WTC11 (cell line): ENCODE data around the gene ABCF2. TPM values are rescaled to one million over a fixed set of nuclear protein-coding genes. Genes with fewer than 3 reads are reported as not detected.

Source experiments
- ATAC-seq: fragments of 200-7000 bp; cut with Tn5 transposase; 2 replicates; pipeline ENCODE4 v1.10.0; 2021; ENCODE audit warnings: mild to moderate bottlenecking, moderate library complexity
- CTCF ChIA-PET: fragments of 300-600 bp; sonication (Branson Sonifier 250); formaldehyde crosslinking; loops from one replicate; lab custom pipeline; 2021; ENCODE audit warnings: antibody characterized with exemption; lab: Charles Lee
- POLR2A ChIA-PET: fragments of 350-600 bp; sonication (Branson Sonifier 250); formaldehyde crosslinking; loops from one replicate; lab custom pipeline; 2021; ENCODE audit warnings: antibody characterized with exemption; lab: Charles Lee
- DNase-seq: peaks from one replicate; pipeline ENCODE4 v3.0.0; 2021; ENCODE audit warnings: low spot score
- H3K27ac Mint-ChIP-seq: 2 replicates; pipeline ENCODE4 v1.8.0; 2021; ENCODE audit warnings: mixed read lengths
- H3K27me3 Mint-ChIP-seq: 2 replicates; pipeline ENCODE4 v1.8.0; 2021; ENCODE audit warnings: low read depth, mild to moderate bottlenecking, moderate library complexity, mixed read lengths
- H3K36me3 Mint-ChIP-seq: 2 replicates; pipeline ENCODE4 v1.8.0; 2021; ENCODE audit warnings: mixed read lengths
- H3K4me1 Mint-ChIP-seq: 2 replicates; pipeline ENCODE4 v1.8.0; 2022; ENCODE audit warnings: mixed read lengths
- H3K4me3 Mint-ChIP-seq: 2 replicates; pipeline ENCODE4 v1.8.0; 2021; ENCODE audit warnings: mild to moderate bottlenecking, moderate library complexity, mixed read lengths
- H3K9me3 Mint-ChIP-seq: 2 replicates; pipeline ENCODE4 v1.8.0; 2021; ENCODE audit warnings: mixed read lengths
- ATF1 ChIP-seq: sonication (generic); formaldehyde crosslinking; IDR thresholded peaks from 2 replicates; pipeline ENCODE4 v1.8.1; 2023; ENCODE audit warnings: mild to moderate bottlenecking, moderate library complexity, missing genetic modification reagents
- ATF2 ChIP-seq: sonication (generic); formaldehyde crosslinking; IDR thresholded peaks from 2 replicates; pipeline ENCODE4 v1.8.1; 2022; ENCODE audit warnings: low read depth, missing genetic modification reagents, borderline replicate concordance
- CREB1 ChIP-seq: sonication (generic); formaldehyde crosslinking; IDR thresholded peaks from 2 replicates; pipeline ENCODE4 v1.8.0; 2023; ENCODE audit warnings: mild to moderate bottlenecking, missing genetic modification reagents
- CREM ChIP-seq: sonication (generic); formaldehyde crosslinking; IDR thresholded peaks from 2 replicates; pipeline ENCODE4 v1.8.1; 2022; ENCODE audit warnings: mild to moderate bottlenecking, missing genetic modification reagents, moderate library complexity
- E2F5 ChIP-seq: sonication (generic); formaldehyde crosslinking; IDR thresholded peaks from 2 replicates; pipeline ENCODE4 v1.8.1; 2022; ENCODE audit warnings: mild to moderate bottlenecking, moderate library complexity, missing genetic modification reagents
- GABPB1 ChIP-seq: sonication (generic); formaldehyde crosslinking; IDR thresholded peaks from 2 replicates; pipeline ENCODE4 v1.8.1; 2023; ENCODE audit warnings: mild to moderate bottlenecking, missing genetic modification reagents
- GRHL2 ChIP-seq: fragments of 250-450 bp; sonication (Bioruptor Pico); IDR thresholded peaks from 2 replicates; pipeline ENCODE4 v1.8.0; 2022; ENCODE audit warnings: mild to moderate bottlenecking, moderate library complexity; ENCODE audit not compliant: insufficient replicate concordance, severe bottlenecking
- KAT7 ChIP-seq: sonication (generic); formaldehyde crosslinking; IDR thresholded peaks from 2 replicates; pipeline ENCODE4 v1.8.1; 2023; ENCODE audit warnings: missing genetic modification reagents, mild to moderate bottlenecking, borderline replicate concordance
- MYBL2 ChIP-seq: sonication (generic); formaldehyde crosslinking; IDR thresholded peaks from 2 replicates; pipeline ENCODE4 v1.8.1; 2023; ENCODE audit warnings: mild to moderate bottlenecking, moderate library complexity, missing genetic modification reagents
- ZNF423 ChIP-seq: fragments of 250-450 bp; sonication (Bioruptor Pico); IDR thresholded peaks from 2 replicates; pipeline ENCODE4 v2.1.2; 2022; ENCODE audit warnings: mild to moderate bottlenecking, moderate library complexity
- total RNA-seq: library from RNA; stranded (reverse); gene quantifications from 3 replicates; pipeline ENCODE4 v1.2.3, GENCODE V29; 2021
- TF ChIP-seq, protein P1 (sequence below): sonication (generic); formaldehyde crosslinking; IDR thresholded peaks from 2 replicates; pipeline ENCODE4 v1.8.1; 2023; ENCODE audit warnings: mild to moderate bottlenecking, missing genetic modification reagents, borderline replicate concordance
- TF ChIP-seq, protein P2 (sequence below): sonication (generic); formaldehyde crosslinking; IDR thresholded peaks from 2 replicates; pipeline ENCODE4 v1.8.0; 2022; ENCODE audit warnings: mild to moderate bottlenecking, missing genetic modification reagents
- TF ChIP-seq, protein P3 (sequence below): fragments of 250-450 bp; sonication (Bioruptor Pico); IDR thresholded peaks from 2 replicates; pipeline ENCODE4 v1.9.0; 2021; ENCODE audit warnings: moderate library complexity, mild to moderate bottlenecking, inconsistent platforms, borderline replicate concordance
- TF ChIP-seq, protein P4 (sequence below): sonication (generic); formaldehyde crosslinking; IDR thresholded peaks from 2 replicates; pipeline ENCODE4 v1.8.0; 2022; ENCODE audit warnings: mild to moderate bottlenecking, missing genetic modification reagents
- TF ChIP-seq, protein P5 (sequence below): sonication (generic); formaldehyde crosslinking; IDR thresholded peaks from 2 replicates; pipeline ENCODE4 v1.8.0; 2023; ENCODE audit warnings: missing genetic modification reagents
- TF ChIP-seq, protein P6 (sequence below): sonication (generic); formaldehyde crosslinking; IDR thresholded peaks from 2 replicates; pipeline ENCODE4 v1.8.1; 2023; ENCODE audit warnings: mild to moderate bottlenecking, moderate library complexity, missing genetic modification reagents
- TF ChIP-seq, protein P7 (sequence below): sonication (generic); formaldehyde crosslinking; IDR thresholded peaks from 2 replicates; pipeline ENCODE4 v1.8.1; 2023; ENCODE audit warnings: mild to moderate bottlenecking, missing genetic modification reagents, moderate library complexity
- TF ChIP-seq, protein P8 (sequence below): fragments of 250-450 bp; sonication (Bioruptor Pico); IDR thresholded peaks from 2 replicates; pipeline ENCODE4 v2.1.2; 2022; ENCODE audit warnings: mild to moderate bottlenecking, moderate library complexity

The ABCF2 gene
- total RNA-seq, 1 experiment from 2014 or later, result 43.7 TPM

GRCh38 chr7:151265351-151265931 is 38.4 kb upstream of the ABCF2 start (continued):
- TF ChIP-seq, protein P1, sequence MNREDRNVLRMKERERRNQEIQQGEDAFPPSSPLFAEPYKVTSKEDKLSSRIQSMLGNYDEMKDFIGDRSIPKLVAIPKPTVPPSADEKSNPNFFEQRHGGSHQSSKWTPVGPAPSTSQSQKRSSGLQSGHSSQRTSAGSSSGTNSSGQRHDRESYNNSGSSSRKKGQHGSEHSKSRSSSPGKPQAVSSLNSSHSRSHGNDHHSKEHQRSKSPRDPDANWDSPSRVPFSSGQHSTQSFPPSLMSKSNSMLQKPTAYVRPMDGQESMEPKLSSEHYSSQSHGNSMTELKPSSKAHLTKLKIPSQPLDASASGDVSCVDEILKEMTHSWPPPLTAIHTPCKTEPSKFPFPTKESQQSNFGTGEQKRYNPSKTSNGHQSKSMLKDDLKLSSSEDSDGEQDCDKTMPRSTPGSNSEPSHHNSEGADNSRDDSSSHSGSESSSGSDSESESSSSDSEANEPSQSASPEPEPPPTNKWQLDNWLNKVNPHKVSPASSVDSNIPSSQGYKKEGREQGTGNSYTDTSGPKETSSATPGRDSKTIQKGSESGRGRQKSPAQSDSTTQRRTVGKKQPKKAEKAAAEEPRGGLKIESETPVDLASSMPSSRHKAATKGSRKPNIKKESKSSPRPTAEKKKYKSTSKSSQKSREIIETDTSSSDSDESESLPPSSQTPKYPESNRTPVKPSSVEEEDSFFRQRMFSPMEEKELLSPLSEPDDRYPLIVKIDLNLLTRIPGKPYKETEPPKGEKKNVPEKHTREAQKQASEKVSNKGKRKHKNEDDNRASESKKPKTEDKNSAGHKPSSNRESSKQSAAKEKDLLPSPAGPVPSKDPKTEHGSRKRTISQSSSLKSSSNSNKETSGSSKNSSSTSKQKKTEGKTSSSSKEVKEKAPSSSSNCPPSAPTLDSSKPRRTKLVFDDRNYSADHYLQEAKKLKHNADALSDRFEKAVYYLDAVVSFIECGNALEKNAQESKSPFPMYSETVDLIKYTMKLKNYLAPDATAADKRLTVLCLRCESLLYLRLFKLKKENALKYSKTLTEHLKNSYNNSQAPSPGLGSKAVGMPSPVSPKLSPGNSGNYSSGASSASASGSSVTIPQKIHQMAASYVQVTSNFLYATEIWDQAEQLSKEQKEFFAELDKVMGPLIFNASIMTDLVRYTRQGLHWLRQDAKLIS (CRISPR knock-in tag), result no peak
- TF ChIP-seq, protein P2, sequence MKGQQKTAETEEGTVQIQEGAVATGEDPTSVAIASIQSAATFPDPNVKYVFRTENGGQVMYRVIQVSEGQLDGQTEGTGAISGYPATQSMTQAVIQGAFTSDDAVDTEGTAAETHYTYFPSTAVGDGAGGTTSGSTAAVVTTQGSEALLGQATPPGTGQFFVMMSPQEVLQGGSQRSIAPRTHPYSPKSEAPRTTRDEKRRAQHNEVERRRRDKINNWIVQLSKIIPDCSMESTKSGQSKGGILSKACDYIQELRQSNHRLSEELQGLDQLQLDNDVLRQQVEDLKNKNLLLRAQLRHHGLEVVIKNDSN, result no peak
- TF ChIP-seq, protein P3, sequence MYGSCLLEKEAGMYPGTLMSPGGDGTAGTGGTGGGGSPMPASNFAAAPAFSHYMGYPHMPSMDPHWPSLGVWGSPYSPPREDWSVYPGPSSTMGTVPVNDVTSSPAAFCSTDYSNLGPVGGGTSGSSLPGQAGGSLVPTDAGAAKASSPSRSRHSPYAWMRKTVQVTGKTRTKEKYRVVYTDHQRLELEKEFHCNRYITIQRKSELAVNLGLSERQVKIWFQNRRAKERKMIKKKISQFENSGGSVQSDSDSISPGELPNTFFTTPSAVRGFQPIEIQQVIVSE, result no peak
- no peak for TF ChIP-seq KAT7
- TF ChIP-seq, all 79 proteins: peak for 0

GRCh38 chr7:151264615-151265014 is 37.6 kb upstream of the ABCF2 start:
- ChIA-PET CTCF (interaction anchor here (1.0 kb wide), 2 partner anchors 19 to 21 kb away, joined by 3 to 4 read pairs; no protein-coding TSS in a partner anchor), POLR2A (no interaction called here)
- Mint-ChIP-seq H3K4me1 (peaks cover 4% of the 10 kb centered on the region), H3K4me3 (no peak overlapping the region), H3K36me3 (no peaks in the 10 kb centered on the region), H3K27me3 (peaks cover 11% of the 10 kb centered on the region), H3K9me3 (no peaks in the 10 kb centered on the region), H3K27ac (no peak overlapping the region)
- TF ChIP-seq, protein P4, sequence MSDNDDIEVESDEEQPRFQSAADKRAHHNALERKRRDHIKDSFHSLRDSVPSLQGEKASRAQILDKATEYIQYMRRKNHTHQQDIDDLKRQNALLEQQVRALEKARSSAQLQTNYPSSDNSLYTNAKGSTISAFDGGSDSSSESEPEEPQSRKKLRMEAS (CRISPR knock-in tag), result no peak
- TF ChIP-seq ZNF423 (CRISPR knock-in tag), result no peak
- TF ChIP-seq CREM (CRISPR knock-in tag), result no peak
- TF ChIP-seq, protein P5, sequence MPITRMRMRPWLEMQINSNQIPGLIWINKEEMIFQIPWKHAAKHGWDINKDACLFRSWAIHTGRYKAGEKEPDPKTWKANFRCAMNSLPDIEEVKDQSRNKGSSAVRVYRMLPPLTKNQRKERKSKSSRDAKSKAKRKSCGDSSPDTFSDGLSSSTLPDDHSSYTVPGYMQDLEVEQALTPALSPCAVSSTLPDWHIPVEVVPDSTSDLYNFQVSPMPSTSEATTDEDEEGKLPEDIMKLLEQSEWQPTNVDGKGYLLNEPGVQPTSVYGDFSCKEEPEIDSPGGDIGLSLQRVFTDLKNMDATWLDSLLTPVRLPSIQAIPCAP (CRISPR knock-in tag), result no peak
- no peak for TF ChIP-seq GABPB1 (CRISPR knock-in tag)
- no peak for TF ChIP-seq ATF2 (CRISPR knock-in tag)
- TF ChIP-seq, protein P6, sequence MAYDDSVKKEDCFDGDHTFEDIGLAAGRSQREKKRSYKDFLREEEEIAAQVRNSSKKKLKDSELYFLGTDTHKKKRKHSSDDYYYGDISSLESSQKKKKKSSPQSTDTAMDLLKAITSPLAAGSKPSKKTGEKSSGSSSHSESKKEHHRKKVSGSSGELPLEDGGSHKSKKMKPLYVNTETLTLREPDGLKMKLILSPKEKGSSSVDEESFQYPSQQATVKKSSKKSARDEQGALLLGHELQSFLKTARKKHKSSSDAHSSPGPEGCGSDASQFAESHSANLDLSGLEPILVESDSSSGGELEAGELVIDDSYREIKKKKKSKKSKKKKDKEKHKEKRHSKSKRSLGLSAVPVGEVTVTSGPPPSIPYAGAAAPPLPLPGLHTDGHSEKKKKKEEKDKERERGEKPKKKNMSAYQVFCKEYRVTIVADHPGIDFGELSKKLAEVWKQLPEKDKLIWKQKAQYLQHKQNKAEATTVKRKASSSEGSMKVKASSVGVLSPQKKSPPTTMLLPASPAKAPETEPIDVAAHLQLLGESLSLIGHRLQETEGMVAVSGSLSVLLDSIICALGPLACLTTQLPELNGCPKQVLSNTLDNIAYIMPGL, result no peak
- TF ChIP-seq, protein P7, sequence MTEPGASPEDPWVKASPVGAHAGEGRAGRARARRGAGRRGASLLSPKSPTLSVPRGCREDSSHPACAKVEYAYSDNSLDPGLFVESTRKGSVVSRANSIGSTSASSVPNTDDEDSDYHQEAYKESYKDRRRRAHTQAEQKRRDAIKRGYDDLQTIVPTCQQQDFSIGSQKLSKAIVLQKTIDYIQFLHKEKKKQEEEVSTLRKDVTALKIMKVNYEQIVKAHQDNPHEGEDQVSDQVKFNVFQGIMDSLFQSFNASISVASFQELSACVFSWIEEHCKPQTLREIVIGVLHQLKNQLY (CRISPR knock-in tag), result no peak
- no peak for TF ChIP-seq GRHL2 (CRISPR knock-in tag)
- TF ChIP-seq E2F5, result no peak
- TF ChIP-seq CREB1, result no peak
- TF ChIP-seq ATF1 (CRISPR knock-in tag), result no peak
- TF ChIP-seq, protein P8, sequence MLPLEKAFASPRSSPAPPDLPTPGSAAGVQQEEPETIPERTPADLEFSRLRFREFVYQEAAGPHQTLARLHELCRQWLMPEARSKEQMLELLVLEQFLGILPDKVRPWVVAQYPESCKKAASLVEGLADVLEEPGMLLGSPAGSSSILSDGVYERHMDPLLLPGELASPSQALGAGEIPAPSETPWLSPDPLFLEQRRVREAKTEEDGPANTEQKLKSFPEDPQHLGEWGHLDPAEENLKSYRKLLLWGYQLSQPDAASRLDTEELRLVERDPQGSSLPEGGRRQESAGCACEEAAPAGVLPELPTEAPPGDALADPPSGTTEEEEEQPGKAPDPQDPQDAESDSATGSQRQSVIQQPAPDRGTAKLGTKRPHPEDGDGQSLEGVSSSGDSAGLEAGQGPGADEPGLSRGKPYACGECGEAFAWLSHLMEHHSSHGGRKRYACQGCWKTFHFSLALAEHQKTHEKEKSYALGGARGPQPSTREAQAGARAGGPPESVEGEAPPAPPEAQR, result no peak
- no peak for TF ChIP-seq MYBL2 (CRISPR knock-in tag)
- DNase-seq (no peak), ATAC-seq (no peak)
